Liver (tissue), 9 donors: ENCODE measurements around the gene HRH2. TPM values are rescaled to one million over a fixed set of nuclear protein-coding genes. Genes with fewer than 3 reads are reported as not detected.

Source experiments
- DNase-seq: peaks from one replicate; pipeline ENCODE4 v3.0.0-alpha.2; 2017; ENCODE audit warnings: low spot score
- H3K27ac ChIP-seq, 2 donors: one replicate each; pipeline ENCODE4 v1.7.0; 2013; ENCODE audit warnings: inconsistent platforms in 2 of 2, low read length in 2 of 2, control low read depth in 1 of 2, low read depth in 1 of 2, mild to moderate bottlenecking in 1 of 2
- H3K27me3 ChIP-seq, 4 donors: one replicate each; pipeline versions ENCODE4 v1.6.1 to v1.7.0; 2013; ENCODE audit warnings: low read length in 3 of 4, inconsistent platforms in 1 of 4, mild to moderate bottlenecking in 1 of 4, moderate library complexity in 1 of 4; ENCODE audit not compliant: control insufficient read depth in 4 of 4, insufficient read depth in 4 of 4
- H3K36me3 ChIP-seq, 4 donors: one replicate each; pipeline versions ENCODE4 v1.6.1 to v1.7.0; 2013; ENCODE audit warnings: low read length in 3 of 4, mild to moderate bottlenecking in 3 of 4, low read depth in 1 of 4, moderate library complexity in 1 of 4; ENCODE audit not compliant: control insufficient read depth in 4 of 4, insufficient read depth in 3 of 4
- H3K4me1 ChIP-seq, 4 donors: one replicate each; pipeline versions ENCODE4 v1.6.1 to v1.7.0; 2013; ENCODE audit warnings: low read length in 3 of 4, mild to moderate bottlenecking in 3 of 4, moderate library complexity in 1 of 4; ENCODE audit not compliant: control insufficient read depth in 4 of 4, insufficient read depth in 4 of 4
- H3K4me3 ChIP-seq, 3 donors: one replicate each; pipeline versions ENCODE4 v1.6.1 to v1.7.0; 2013; ENCODE audit warnings: low read length in 3 of 3, control low read depth in 1 of 3, low read depth in 1 of 3, mild to moderate bottlenecking in 1 of 3
- H3K9ac ChIP-seq, 2 donors: one replicate each; pipeline ENCODE4 v1.7.0; 2013; ENCODE audit warnings: low read length in 2 of 2, mild to moderate bottlenecking in 2 of 2, moderate library complexity in 2 of 2, control low read depth in 1 of 2, low read depth in 1 of 2
- H3K9me3 ChIP-seq, 4 donors: one replicate each; pipeline versions ENCODE4 v1.6.1 to v1.7.0; 2013; ENCODE audit warnings: low read length in 3 of 4; ENCODE audit not compliant: control insufficient read depth in 4 of 4
- EGR1 ChIP-seq, 2 donors: IDR thresholded peaks; 2 replicates each; pipeline ENCODE4 v1.6.1; 2016 to 2018; ENCODE audit warnings: antibody characterized with exemption in 2 of 2, low read depth in 2 of 2
- FOXA1 ChIP-seq: IDR thresholded peaks from 2 replicates; pipeline ENCODE4 v1.6.1; 2016; ENCODE audit warnings: antibody characterized with exemption
- GABPA ChIP-seq, 2 donors: IDR thresholded peaks in 1 of 2; conservative IDR thresholded peaks in 1 of 2; 2 replicates each; pipeline ENCODE4 v1.6.1; 2016; ENCODE audit warnings: antibody characterized with exemption in 2 of 2, mild to moderate bottlenecking in 1 of 2, moderate library complexity in 1 of 2
- HNF4A ChIP-seq, 2 donors: conservative IDR thresholded peaks; 2 replicates each; pipeline ENCODE4 v1.6.1; 2016; ENCODE audit warnings: antibody characterized with exemption in 2 of 2, mild to moderate bottlenecking in 2 of 2
- HNF4G ChIP-seq: IDR thresholded peaks from 2 replicates; pipeline ENCODE4 v1.6.1; 2016; ENCODE audit warnings: antibody characterized with exemption
- JUND ChIP-seq, 2 donors: IDR thresholded peaks; 2 replicates each; pipeline ENCODE4 v1.6.1; 2016; ENCODE audit warnings: antibody characterized with exemption in 2 of 2
- MAX ChIP-seq: IDR thresholded peaks from 2 replicates; pipeline ENCODE4 v1.6.1; 2016; ENCODE audit warnings: antibody characterized with exemption
- NR2F2 ChIP-seq: IDR thresholded peaks from 2 replicates; pipeline ENCODE4 v1.6.1; 2016; ENCODE audit warnings: antibody characterized with exemption
- RAD21 ChIP-seq, 2 donors: IDR thresholded peaks; 2 replicates each; pipeline ENCODE4 v1.6.1; 2016; ENCODE audit warnings: antibody characterized with exemption in 2 of 2, mild to moderate bottlenecking in 2 of 2
- REST ChIP-seq: IDR thresholded peaks from 2 replicates; pipeline ENCODE4 v1.6.1; 2016; ENCODE audit warnings: antibody characterized with exemption, mild to moderate bottlenecking
- RXRA ChIP-seq, 2 donors: IDR thresholded peaks; 2 replicates each; pipeline ENCODE4 v1.6.1; 2017 to 2018; ENCODE audit warnings: antibody characterized with exemption in 2 of 2, mild to moderate bottlenecking in 1 of 2
- SP1 ChIP-seq: IDR thresholded peaks from 2 replicates; pipeline ENCODE4 v1.6.1; 2018; ENCODE audit warnings: antibody characterized with exemption, mild to moderate bottlenecking
- TAF1 ChIP-seq: conservative IDR thresholded peaks from 2 replicates; pipeline ENCODE4 v1.6.1; 2016; ENCODE audit warnings: antibody characterized with exemption, mild to moderate bottlenecking
- YY1 ChIP-seq: IDR thresholded peaks from 2 replicates; pipeline ENCODE4 v1.6.1; 2016; ENCODE audit warnings: antibody characterized with exemption, mild to moderate bottlenecking
- WGBS: extraction: QIAGEN DNeasy Blood & Tissue Kit; methylation state at CpG from one replicate; pipeline ENCODE4 v1.1.7; 2013; 5-methylcytosine and 5-hydroxymethylcytosine counted together
- polyA plus RNA-seq, 2 donors: library from polyadenylated mRNA; stranded (reverse) in 1 of 2; unstranded in 1 of 2; fragments of 200-250 nt in 1 of 2; fragments of >200 nt in 1 of 2; fragmentation: Nextera tagmentation in 1 of 2; extraction: Ambion mirVana in 1 of 2; gene quantifications; one replicate each; pipeline versions ENCODE4 v1.2.1 to v1.2.3, GENCODE V29; 2013 to 2015
- total RNA-seq, 2 donors: library from RNA; depleted of rRNA; stranded (reverse); fragments of >200 nt; gene quantifications; one replicate each; pipeline ENCODE4 v1.2.3, GENCODE V29; 2014
- TF ChIP-seq, protein P1 (sequence below): IDR thresholded peaks from 2 replicates; pipeline ENCODE4 v1.6.1; 2016; ENCODE audit warnings: antibody characterized with exemption
- TF ChIP-seq, protein P2 (sequence below): IDR thresholded peaks from 2 replicates; pipeline ENCODE4 v1.6.1; 2016; ENCODE audit warnings: antibody characterized with exemption
- donor health status: healthy.
- donor health status: healthy.
- donor health status: healthy.
- donor health status: healthy.
- donor health status: healthy.

The HRH2 gene
- total and polyA plus RNA-seq, 4 donors, result 0.44 to 2.6 (median 1.3) TPM

GRCh38 chr5:175689147-175689991 lies 31.5 kb downstream of the HRH2 start (continued):
- TF ChIP-seq, protein P1, sequence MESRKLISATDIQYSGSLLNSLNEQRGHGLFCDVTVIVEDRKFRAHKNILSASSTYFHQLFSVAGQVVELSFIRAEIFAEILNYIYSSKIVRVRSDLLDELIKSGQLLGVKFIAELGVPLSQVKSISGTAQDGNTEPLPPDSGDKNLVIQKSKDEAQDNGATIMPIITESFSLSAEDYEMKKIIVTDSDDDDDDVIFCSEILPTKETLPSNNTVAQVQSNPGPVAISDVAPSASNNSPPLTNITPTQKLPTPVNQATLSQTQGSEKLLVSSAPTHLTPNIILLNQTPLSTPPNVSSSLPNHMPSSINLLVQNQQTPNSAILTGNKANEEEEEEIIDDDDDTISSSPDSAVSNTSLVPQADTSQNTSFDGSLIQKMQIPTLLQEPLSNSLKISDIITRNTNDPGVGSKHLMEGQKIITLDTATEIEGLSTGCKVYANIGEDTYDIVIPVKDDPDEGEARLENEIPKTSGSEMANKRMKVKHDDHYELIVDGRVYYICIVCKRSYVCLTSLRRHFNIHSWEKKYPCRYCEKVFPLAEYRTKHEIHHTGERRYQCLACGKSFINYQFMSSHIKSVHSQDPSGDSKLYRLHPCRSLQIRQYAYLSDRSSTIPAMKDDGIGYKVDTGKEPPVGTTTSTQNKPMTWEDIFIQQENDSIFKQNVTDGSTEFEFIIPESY, result no peak

- H3K9me3 ChIP-seq, result no peaks in the 10 kb centered on the region
- no peak overlapping the region for H3K4me3 ChIP-seq
- 72% methylated on average over 5 of the region's 5 CpGs for WGBS
- no peak overlapping the region for H3K9ac ChIP-seq
- H3K36me3 ChIP-seq, result no peaks in the 10 kb centered on the region
- H3K4me1 ChIP-seq, result peaks cover 0 to 4% (median 2%) of the 10 kb centered on the region in 4 donors
- H3K27me3 ChIP-seq, result peaks cover 0 to 7% (median 2%) of the 10 kb centered on the region in 4 donors
- TF ChIP-seq JUND (IDR thresholded peaks at IDR 0.05) (no peak), RAD21 (IDR thresholded peaks at IDR 0.05) (no peak), SP1 (no peak), HNF4A (conservative IDR thresholded peaks at IDR 0.05) (no peak), YY1 (no peak), TAF1 (no peak), GABPA (IDR thresholded peaks at IDR 0.05 in 1 of 2, conservative IDR thresholded peaks at IDR 0.05 in 1 of 2) (no peak), FOXA1 (no peak), MAX (no peak), HNF4G (no peak), REST (no peak), RXRA (IDR thresholded peaks at IDR 0.05) (no peak)
- TF ChIP-seq, protein P2, sequence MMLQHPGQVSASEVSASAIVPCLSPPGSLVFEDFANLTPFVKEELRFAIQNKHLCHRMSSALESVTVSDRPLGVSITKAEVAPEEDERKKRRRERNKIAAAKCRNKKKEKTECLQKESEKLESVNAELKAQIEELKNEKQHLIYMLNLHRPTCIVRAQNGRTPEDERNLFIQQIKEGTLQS, result no peak
- DNase-seq, result no peak
- peak overlapping the region in 1 of 2 donors; percentile 18 for H3K27ac ChIP-seq
Measured at GRCh38 chr5:175690025-175690424, 32.2 kb downstream of the HRH2 start.

DNA sequence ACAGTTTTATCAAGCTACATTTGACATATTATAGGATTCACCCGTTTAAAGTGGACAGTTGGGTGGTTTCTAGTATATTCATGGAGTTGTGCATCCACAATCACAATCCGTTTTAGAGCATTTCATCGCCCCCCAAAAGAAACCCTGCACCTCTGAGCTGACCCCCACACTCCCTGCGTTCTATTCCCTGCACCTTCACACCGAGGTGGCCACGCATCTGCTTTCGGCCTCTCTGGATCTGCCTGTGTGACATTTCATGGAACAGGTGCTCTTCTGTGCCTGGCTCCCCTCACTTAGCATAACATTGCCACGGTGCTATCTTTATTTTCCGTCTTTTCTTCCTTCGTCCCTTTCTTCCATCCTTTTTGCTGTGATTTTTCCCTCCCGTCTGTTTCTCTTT lies 32.7 kb downstream of the HRH2 start:
- Histone ChIP-seq H3K36me3 (no peaks in the 10 kb centered on the region), H3K4me3 (no peak overlapping the region), H3K9me3 (no peaks in the 10 kb centered on the region), H3K27me3 (peaks cover 0 to 7% (median 2%) of the 10 kb centered on the region in 4 donors), H3K9ac (no peak overlapping the region), H3K27ac (no peak overlapping the region), H3K4me1 (peaks cover 0 to 4% (median 2%) of the 10 kb centered on the region in 4 donors)
- no peak for DNase-seq
- WGBS, result 80% methylated on average over 11 of the region's 11 CpGs
- TF ChIP-seq RXRA (IDR thresholded peaks at IDR 0.05) (no peak), RAD21 (IDR thresholded peaks at IDR 0.05) (no peak), GABPA (IDR thresholded peaks at IDR 0.05 in 1 of 2, conservative IDR thresholded peaks at IDR 0.05 in 1 of 2) (no peak), REST (no peak), NR2F2 (no peak), EGR1 (IDR thresholded peaks at IDR 0.05; ENCODE audit: low read depth in 2 of 2) (no peak), MAX (no peak)
- TF ChIP-seq, protein P1, result no peak
